ENCODE results near the gene LYPLAL1.
A peak's percentile ranks its signal among the peaks of the same experiment; 100 is the strongest.

LYPLAL1 gene

GRCh38 chr1:219161371-219161770 lies 12.3 kb upstream of the LYPLAL1 start:
- no peak for TF ChIP-seq CTCF (IDR thresholded peaks at IDR 0.05)
- TF ChIP-seq ZFX (IDR thresholded peaks at IDR 0.05; ENCODE audit: borderline replicate concordance) = no peak
- H3K27ac ChIP-seq = no peak overlapping the region

- H3K27ac ChIP-seq = no peak overlapping the region
- TF ChIP-seq ZFX (IDR thresholded peaks at IDR 0.05; ENCODE audit: borderline replicate concordance) = no peak
- TF ChIP-seq CTCF (IDR thresholded peaks at IDR 0.05) = no peak
These were observed 10.2 kb upstream of the LYPLAL1 start for GRCh38 chr1:219163401-219163954.

GRCh38 chr1:219171192-219171935 lies 2.3 kb upstream of the LYPLAL1 start:
- TF ChIP-seq CTCF (IDR thresholded peaks at IDR 0.05) = no peak
- TF ChIP-seq ZFX (IDR thresholded peaks at IDR 0.05; ENCODE audit: borderline replicate concordance) = no peak
- no peak overlapping the region for H3K27ac ChIP-seq

GRCh38 chr1:219172821-219173220 lies 857 bp upstream of the LYPLAL1 start:
- H3K27ac ChIP-seq = no peak overlapping the region
- TF ChIP-seq CTCF (IDR thresholded peaks at IDR 0.05) (no peak), ZFX (IDR thresholded peaks at IDR 0.05; ENCODE audit: borderline replicate concordance) (no peak)

GRCh38 chr1:219173434-219173757 lies 282 bp upstream of the LYPLAL1 start:
- TF ChIP-seq ZFX (IDR thresholded peaks at IDR 0.05; ENCODE audit: borderline replicate concordance) = no peak
- no peak for TF ChIP-seq CTCF (IDR thresholded peaks at IDR 0.05)
- peak overlapping the region; percentile 45 for H3K27ac ChIP-seq

- peak overlapping the region; percentile 45; the same call in 1 of the 2 replicates for H3K27ac ChIP-seq
- TF ChIP-seq CTCF (IDR thresholded peaks at IDR 0.05) (no peak), ZFX (IDR thresholded peaks at IDR 0.05; ENCODE audit: borderline replicate concordance) (no peak)
These were observed 958 bp downstream of the LYPLAL1 start for GRCh38 chr1:219174460-219175211.

GRCh38 chr1:219175212-219175564 lies 1.5 kb downstream of the LYPLAL1 start:
- TF ChIP-seq CTCF (IDR thresholded peaks at IDR 0.05) = no peak
- TF ChIP-seq ZFX (IDR thresholded peaks at IDR 0.05; ENCODE audit: borderline replicate concordance) = no peak
- no peak overlapping the region for H3K27ac ChIP-seq

All from 22Rv1 (cell line).